ENCODE data around the gene CENPF.
"Not testable (repeated sequence)": the region's sequence is repeated elsewhere in the genome, so short reads cannot be mapped to it uniquely, and the experiment has no call there.

GRCh38 chr1:214576120-214576519 lies 26.9 kb upstream of the CENPF start:
- not testable (repeated sequence) for TF ChIP-seq ARNT, TARDBP (IDR thresholded peaks at IDR 0.05)
